ENCODE measurements around the gene WDR74. TPM values are rescaled to one million over a fixed set of nuclear protein-coding genes. Genes with fewer than 3 reads are reported as not detected.

Gene WDR74
- total RNA-seq, 1 experiment from 2014 or later = 222 TPM

- peak within 1 kb of the TSS; percentile 91 for H3K9ac ChIP-seq (ENCODE audit: low read length)
- DNase-seq (peak; percentile 100), ATAC-seq (peak; percentile 63)
- H3K27me3 ChIP-seq (ENCODE audit: low read length) = no peaks in the 10 kb centered on the region
- BruUV-seq (replicated peaks) = no TSS peak
- intact Hi-C loops (cut with micrococcal nuclease) = loop anchor here (1.0 to 2.0 kb wide), 3 partner anchors 44 to 75 kb away; no protein-coding TSS in a partner anchor
- peaks cover 12% of the 10 kb centered on the region for H3F3A ChIP-seq (ENCODE audit: low read length, unreplicated experiment)
- peak; percentile 39; the same call in 1 of the 2 replicates for TF ChIP-seq CTCF (conservative IDR thresholded peaks at IDR 0.05; ENCODE audit: low read depth, low read length)
- no peak for TF ChIP-seq EZH2 (IDR thresholded peaks at IDR 0.05; ENCODE audit: low read length, unreplicated experiment)
- no peak for TF ChIP-seq EZH2phosphoT487 (IDR thresholded peaks at IDR 0.05; ENCODE audit: borderline replicate concordance, low read length)
- H3K9me2 ChIP-seq (replicated peaks; ENCODE audit: low read length) = no peaks in the 10 kb centered on the region
- H3K9me3 ChIP-seq (ENCODE audit: low read length) = no peaks in the 10 kb centered on the region
- ChIA-PET CTCF (interaction anchor here (0.6 to 1.8 kb wide), 13 partner anchors 13 to 141 kb away, joined by 3 to 13 read pairs (median 5); partner anchors contain the start of genes GANAB, HNRNPUL2, NXF1 and POLR2G), POLR2A (ENCODE audit: unreplicated experiment) (interaction anchor here (0.6 to 1.4 kb wide), 5 partner anchors 16 to 122 kb away, joined by 3 to 16 read pairs (median 4); partner anchors contain the start of genes C11orf98, CSKMT, HNRNPUL2 and STX5)
- peak within 1 kb of the TSS; percentile 84 for H3K4me2 ChIP-seq (ENCODE audit: low read length)
- H3K4me3 ChIP-seq (ENCODE audit: low read length) = peak within 1 kb of the TSS; percentile 86
- peak within 1 kb of the TSS; percentile 90 for H3K27ac ChIP-seq (ENCODE audit: low read length)
- H3K4me1 ChIP-seq (ENCODE audit: insufficient read depth, low read length) = peaks cover 28% of the 10 kb centered on the region
- H3K79me2 ChIP-seq (ENCODE audit: low read length) = peaks cover 36% of the 10 kb centered on the region
- no peaks in the 10 kb centered on the region for H4K20me1 ChIP-seq (ENCODE audit: low read length)
- peaks cover 12% of the 10 kb centered on the region; the same call in 1 of the 2 replicates for H3K36me3 ChIP-seq (ENCODE audit: low read depth, low read length)
- peak within 1 kb of the TSS; percentile 71 for H2AFZ ChIP-seq (ENCODE audit: low read length)
These were observed 52.2 kb downstream of the WDR74 start, which contains the start of gene TMEM179B for GRCh38 chr11:62787005-62787759. TSS of gene TMEM179B (plus strand) at chr11:62787402. CDS start at chr11:62787432, 30 bp downstream.

GRCh38 chr11:62786318-62787004, 52.9 kb downstream of the WDR74 start:
- POLR2A ChIA-PET (ENCODE audit: unreplicated experiment) = interaction anchor here (0.6 to 1.4 kb wide), 3 partner anchors 55 to 121 kb away, joined by 3 to 16 read pairs (median 4); partner anchors contain the start of genes C11orf98, CSKMT and HNRNPUL2
- H3K9ac ChIP-seq (ENCODE audit: low read length) = peak overlapping the region; percentile 91
- ATAC-seq = peak; percentile 67
- no TSS peak for BruUV-seq (replicated peaks)
- H3K79me2 ChIP-seq (ENCODE audit: low read length) = peaks cover 33% of the 10 kb centered on the region
- H3K9me3 ChIP-seq (ENCODE audit: low read length) = no peaks in the 10 kb centered on the region
- no peaks in the 10 kb centered on the region for H4K20me1 ChIP-seq (ENCODE audit: low read length)
- H3K4me3 ChIP-seq (ENCODE audit: low read length) = peak overlapping the region; percentile 86
- H3K4me2 ChIP-seq (ENCODE audit: low read length) = peak overlapping the region; percentile 84
- H3K36me3 ChIP-seq (ENCODE audit: low read depth, low read length) = peaks cover 11% of the 10 kb centered on the region; the same call in 1 of the 2 replicates
- TF ChIP-seq EZH2 (IDR thresholded peaks at IDR 0.05; ENCODE audit: low read length, unreplicated experiment) (no peak), CTCF (conservative IDR thresholded peaks at IDR 0.05; ENCODE audit: low read depth, low read length) (peak; percentile 95), EZH2phosphoT487 (IDR thresholded peaks at IDR 0.05; ENCODE audit: borderline replicate concordance, low read length) (no peak)
- CTCF ChIA-PET = interaction anchor here (0.6 to 1.8 kb wide), 11 partner anchors 12 to 140 kb away, joined by 3 to 13 read pairs (median 5); partner anchors contain the start of genes GANAB, HNRNPUL2, POLR2G and SLC3A2
- no peaks in the 10 kb centered on the region for H3K9me2 ChIP-seq (replicated peaks; ENCODE audit: low read length)
- H3K27me3 ChIP-seq (ENCODE audit: low read length) = no peaks in the 10 kb centered on the region
- H3F3A ChIP-seq (ENCODE audit: low read length, unreplicated experiment) = peaks cover 10% of the 10 kb centered on the region
- H3K27ac ChIP-seq (ENCODE audit: low read length) = peak overlapping the region; percentile 90
- DNase-seq = peak; percentile 95
- H3K4me1 ChIP-seq (ENCODE audit: insufficient read depth, low read length) = peaks cover 25% of the 10 kb centered on the region
- intact Hi-C loops (cut with micrococcal nuclease) = loop anchor here (1.0 to 2.0 kb wide), 4 partner anchors 44 to 94 kb away; partner anchors contain the start of gene SLC3A2
- peak overlapping the region; percentile 71 for H2AFZ ChIP-seq (ENCODE audit: low read length)

Small RNAs within 50 kb of the gene (microRNA-seq; reads per million reads assigned to microRNA genes)
- gene MIR6514 (ENCODE audit: unreplicated experiment) (1.3 reads per million), gene MIR6748 (ENCODE audit: unreplicated experiment) (not detected)

Other genes starting within 250 kb of the WDR74 start
- 17.8 and 20.6 TPM in 2 replicates for gene TUT1, start 248.1 kb downstream of the WDR74 start, total RNA-seq (2014; rRNA removed)
- gene MTA2, start 237.7 kb downstream of the WDR74 start, total RNA-seq (2014; rRNA removed) = 193 and 259 TPM in 2 replicates
- 32.8 and 50.6 TPM in 2 replicates for gene EML3, start 226.8 kb downstream of the WDR74 start, total RNA-seq (2014; rRNA removed)
- 5.8 and 13.9 TPM in 2 replicates for gene ROM1, start 226.3 kb downstream of the WDR74 start, total RNA-seq (2014; rRNA removed)
- 65.8 and 76.3 TPM in 2 replicates for gene B3GAT3, start 217.6 kb downstream of the WDR74 start, total RNA-seq (2014; rRNA removed)
- 274 and 290 TPM in 2 replicates for gene GANAB, start 193.0 kb downstream of the WDR74 start, total RNA-seq (2014; rRNA removed)
- gene INTS5, start 186.3 kb downstream of the WDR74 start, total RNA-seq (2014; rRNA removed) = 31.0 and 32.5 TPM in 2 replicates
- gene C11orf98, start 174.4 kb downstream of the WDR74 start, total RNA-seq (2014; rRNA removed) = 236 and 302 TPM in 2 replicates
- 12.9 and 16.3 TPM in 2 replicates for gene CSKMT, start 174.3 kb downstream of the WDR74 start, total RNA-seq (2014; rRNA removed)
- gene UQCC3, start 167.9 kb downstream of the WDR74 start, total RNA-seq (2014; rRNA removed) = 83.6 and 95.6 TPM in 2 replicates
- gene LBHD1, start 167.3 kb downstream of the WDR74 start, total RNA-seq (2014; rRNA removed) = 4.7 and 9.7 TPM in 2 replicates
- 190 and 311 TPM in 2 replicates for gene UBXN1, start 160.5 kb downstream of the WDR74 start, total RNA-seq (2014; rRNA removed)
- gene LRRN4CL, start 150.1 kb downstream of the WDR74 start, total RNA-seq (2014; rRNA removed) = 0.51 and 0.86 TPM in 2 replicates
- 65.7 and 73.4 TPM in 2 replicates for gene BSCL2, start 132.2 kb downstream of the WDR74 start, total RNA-seq (2014; rRNA removed)
- gene GNG3, start 131.9 kb downstream of the WDR74 start, total RNA-seq (2014; rRNA removed) = not detected in 2 replicates
- gene HNRNPUL2, start 112.1 kb downstream of the WDR74 start, total RNA-seq (2014; rRNA removed) = 15.5 and 25.4 TPM in 2 replicates
- gene TTC9C, start 111.1 kb downstream of the WDR74 start, total RNA-seq (2014; rRNA removed) = 26.1 and 37.4 TPM in 2 replicates
- 2.2 and 3.3 TPM in 2 replicates for gene ZBTB3, start 85.4 kb downstream of the WDR74 start, total RNA-seq (2014; rRNA removed)
- 208 and 230 TPM in 2 replicates for gene POLR2G, start 78.0 kb downstream of the WDR74 start, total RNA-seq (2014; rRNA removed)
- gene TAF6L, start 68.2 kb downstream of the WDR74 start, total RNA-seq (2014; rRNA removed) = 40.2 and 43.9 TPM in 2 replicates
- gene TMEM179B, start 52.2 kb downstream of the WDR74 start, total RNA-seq (2014; rRNA removed) = 80.2 and 86.7 TPM in 2 replicates
- gene TMEM223, start 47.6 kb downstream of the WDR74 start, total RNA-seq (2014; rRNA removed) = 37.5 and 49.6 TPM in 2 replicates
- gene NXF1, start 34.1 kb downstream of the WDR74 start, total RNA-seq (2014; rRNA removed) = 33.1 and 33.2 TPM in 2 replicates
- gene STX5, start 7.5 kb downstream of the WDR74 start, total RNA-seq (2014; rRNA removed) = 41.4 and 48.2 TPM in 2 replicates
- gene TEX54, start 6.7 kb downstream of the WDR74 start, total RNA-seq (2014; rRNA removed) = not detected in 2 replicates
- 243 and 304 TPM in 2 replicates for gene SLC3A2, start 41.3 kb upstream of the WDR74 start, total RNA-seq (2014; rRNA removed)
- not detected in 2 replicates for gene CHRM1, start 81.8 kb upstream of the WDR74 start, total RNA-seq (2014; rRNA removed)
- gene SLC22A6, start 145.4 kb upstream of the WDR74 start, total RNA-seq (2014; rRNA removed) = not detected in 2 replicates
- gene SLC22A8, start 176.3 kb upstream of the WDR74 start, total RNA-seq (2014; rRNA removed) = not detected in 2 replicates

Data from PC-3 (cell line).